GM12892 (cell line): ENCODE data around the gene CCND1.

Source experiments
- POLR2A ChIP-seq: IDR thresholded peaks from 2 replicates; pipeline ENCODE4 v1.6.1; 2011; ENCODE audit warnings: low read depth, low read length, control low read depth
- POLR2AphosphoS5 ChIP-seq: IDR thresholded peaks from 2 replicates; pipeline ENCODE4 v1.6.1; 2011; ENCODE audit warnings: low read depth, low read length, control low read depth
- TAF1 ChIP-seq: IDR thresholded peaks from 2 replicates; pipeline ENCODE4 v1.6.1; 2011; ENCODE audit warnings: low read depth, mild to moderate bottlenecking, control low read depth, low read length, borderline replicate concordance

DNA sequence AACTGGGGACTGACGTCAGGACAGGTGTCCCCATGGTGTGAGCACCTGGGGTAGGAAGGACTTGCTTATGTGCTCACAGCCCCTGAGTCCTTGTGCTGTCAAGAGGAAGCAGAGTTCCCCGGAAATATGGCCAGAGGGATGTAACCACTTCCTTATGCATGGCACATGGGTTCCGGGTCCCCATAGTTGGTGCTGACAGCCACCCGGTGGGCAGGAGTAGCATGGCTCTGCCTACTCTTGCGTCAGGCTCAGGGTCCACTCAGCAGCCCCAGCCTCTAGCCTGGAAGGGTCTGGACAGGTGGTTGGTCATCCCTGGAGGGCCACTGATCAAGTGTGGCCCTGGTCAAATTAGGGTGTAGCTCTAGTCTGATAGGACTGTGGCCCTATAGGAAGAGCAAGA is 42.8 kb upstream of the CCND1 start:
- TF ChIP-seq POLR2A (no peak), TAF1 (no peak), POLR2AphosphoS5 (no peak)
